Stimulated activated CD4-positive, alpha-beta T cell treated with anti-CD3 and anti-CD28 coated beads, Interleukin-4, amount 100 ng/mL, for 48 hours (primary cell): ENCODE data around the gene TMEM30A.

Experiments used
- DNase-seq, 2 donors: peaks; one replicate each; pipeline ENCODE4 v3.0.0-alpha.2; 2020; ENCODE audit warnings: low read depth in 2 of 2

TMEM30A gene

GRCh38 chr6:75263401-75263750, 21.2 kb downstream of the TMEM30A start:
- DNase-seq = no peak

DNA sequence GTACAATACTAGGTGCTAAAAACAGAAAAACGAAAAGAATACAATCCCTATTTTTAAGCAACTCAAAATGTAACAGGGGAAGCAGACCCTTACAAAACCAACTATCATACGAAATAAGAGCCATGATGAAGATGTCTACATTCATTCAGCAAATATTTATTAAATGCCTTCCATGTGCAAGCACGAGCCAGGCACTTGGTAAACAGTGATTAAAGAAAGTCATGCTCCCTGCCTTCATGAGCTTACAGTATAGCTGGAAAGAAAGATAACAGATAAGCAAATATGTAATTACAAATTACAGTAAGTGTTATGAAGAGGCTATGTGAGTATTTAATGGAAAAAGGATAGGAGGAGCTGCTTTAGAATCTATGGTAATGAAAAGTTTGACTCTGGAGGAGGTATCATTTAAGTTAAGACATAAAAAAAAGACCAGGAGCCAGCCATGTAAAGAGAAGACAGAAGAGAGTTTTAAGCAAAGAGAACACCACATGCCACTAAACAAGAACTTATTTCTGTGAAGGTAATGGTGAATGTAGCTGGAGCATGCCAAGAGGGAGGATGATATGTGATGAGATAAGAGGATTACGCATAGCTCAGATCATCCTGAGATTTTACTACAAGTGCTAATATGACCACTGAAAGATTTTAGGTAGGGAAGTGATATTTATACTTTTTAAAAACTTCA, 21.7 kb downstream of the TMEM30A start:
- DNase-seq = no peak

DNA sequence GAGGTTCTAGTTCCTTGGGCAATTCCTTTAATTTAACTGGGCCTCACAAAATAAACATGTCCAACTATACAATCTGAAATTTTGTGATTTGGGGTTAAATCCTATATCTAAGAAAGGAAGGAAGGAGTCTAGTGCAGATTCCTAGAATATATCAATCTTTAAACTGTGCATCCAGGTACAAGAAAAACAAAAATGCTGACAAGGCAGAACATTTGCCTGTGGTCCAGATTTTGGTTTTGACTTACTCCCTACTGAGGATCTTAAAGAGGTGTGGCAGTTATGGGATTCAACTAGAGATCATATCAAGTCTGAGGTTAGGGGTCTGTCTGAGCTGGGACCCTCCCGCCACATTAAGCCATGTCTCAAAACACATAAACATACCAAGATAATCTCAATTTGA, 23.3 kb downstream of the TMEM30A start:
- no peak for DNase-seq

GRCh38 chr6:75257343-75258087, 27.1 kb downstream of the TMEM30A start:
- no peak for DNase-seq

- DNase-seq = no peak
These were observed 34.0 kb downstream of the TMEM30A start for GRCh38 chr6:75250552-75250951.

- no peak for DNase-seq
These were observed 34.8 kb downstream of the TMEM30A start for GRCh38 chr6:75249837-75250236.

DNA sequence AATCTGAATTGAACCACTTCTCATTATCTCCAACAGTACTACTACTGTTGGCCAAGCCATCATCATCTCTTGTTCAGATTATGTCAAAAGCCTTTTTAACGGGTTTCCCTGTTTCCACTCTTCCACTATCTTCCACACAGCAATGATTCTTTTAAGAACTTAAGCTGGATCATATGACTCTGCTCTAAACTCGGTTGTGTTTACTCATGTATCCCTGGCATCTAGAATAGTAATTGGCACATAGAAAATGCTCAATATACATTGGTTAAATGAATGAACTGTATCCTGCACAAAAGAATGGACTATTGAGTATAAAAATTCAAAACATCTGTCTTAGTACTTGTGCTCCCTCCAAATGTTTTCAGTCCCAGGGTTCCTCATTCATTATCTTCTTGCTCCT, 38.2 kb downstream of the TMEM30A start:
- no peak for DNase-seq

DNA sequence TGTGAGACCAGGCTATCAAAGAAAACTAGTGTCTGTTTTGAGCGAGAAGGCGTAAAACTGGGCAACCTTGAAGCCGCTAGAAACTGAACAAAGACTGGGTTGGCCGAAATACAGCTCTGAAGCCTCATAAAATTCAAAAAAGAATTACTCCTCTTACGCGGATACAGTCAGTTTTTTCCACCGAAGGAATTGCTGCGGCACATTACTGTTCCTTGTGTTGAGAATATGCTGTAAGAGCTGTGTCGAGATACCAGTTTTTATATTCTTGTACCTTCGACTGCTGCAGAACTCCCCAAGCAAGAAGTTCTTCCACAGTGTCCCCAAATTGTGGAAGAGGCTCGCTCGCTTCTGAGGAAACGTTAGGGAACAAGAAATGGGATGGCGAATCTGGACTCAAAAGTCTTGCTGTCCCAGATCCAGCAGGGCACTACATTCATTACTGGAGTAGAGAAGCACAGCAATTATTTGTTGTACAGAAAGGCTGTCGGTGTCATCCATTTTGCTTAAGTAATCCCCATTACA, 40.5 kb downstream of the TMEM30A start:
- no peak for DNase-seq

DNA sequence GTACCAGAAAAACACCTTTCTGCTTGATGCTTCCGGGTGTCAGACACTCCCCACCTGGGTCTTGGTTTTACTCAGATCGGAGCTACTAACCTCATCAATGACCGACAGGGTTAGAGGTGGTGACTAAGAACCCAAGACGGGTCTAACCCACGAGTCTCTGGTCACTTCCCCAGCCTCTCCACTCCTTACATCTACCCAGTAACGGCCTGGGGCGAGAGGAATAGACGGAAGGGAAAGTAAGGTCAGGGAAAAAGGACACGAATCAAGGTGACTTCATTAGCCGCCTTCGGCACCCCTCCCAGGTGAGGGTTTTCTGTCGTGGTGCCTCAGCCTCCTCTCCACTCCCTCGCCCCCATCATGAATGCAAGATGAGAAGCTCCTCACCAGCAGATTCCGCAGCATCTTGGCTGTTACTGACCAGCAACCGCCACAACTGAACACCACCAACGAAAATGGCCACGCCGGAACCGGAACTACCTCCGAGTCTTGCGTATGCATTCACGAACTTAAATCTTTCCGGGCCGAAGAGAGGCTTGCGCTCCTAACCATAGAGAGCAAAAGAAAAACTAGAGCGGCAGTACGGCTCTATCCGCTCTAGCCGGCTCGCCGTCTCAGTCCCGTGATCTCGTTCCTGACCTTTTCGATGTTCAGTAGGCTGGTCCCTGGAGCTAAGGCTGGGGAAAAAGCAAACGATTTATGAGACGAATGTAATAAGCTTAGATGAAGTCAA, 41.1 kb downstream of the TMEM30A start, which contains the start of gene COX7A2:
Gene COX7A2, minus strand, starts transcription at position 469 of the 730 bp plus-strand sequence. Its CDS starts 67 bp downstream, at position 402.
- DNase-seq = peak; percentile 69 to 78

DNA sequence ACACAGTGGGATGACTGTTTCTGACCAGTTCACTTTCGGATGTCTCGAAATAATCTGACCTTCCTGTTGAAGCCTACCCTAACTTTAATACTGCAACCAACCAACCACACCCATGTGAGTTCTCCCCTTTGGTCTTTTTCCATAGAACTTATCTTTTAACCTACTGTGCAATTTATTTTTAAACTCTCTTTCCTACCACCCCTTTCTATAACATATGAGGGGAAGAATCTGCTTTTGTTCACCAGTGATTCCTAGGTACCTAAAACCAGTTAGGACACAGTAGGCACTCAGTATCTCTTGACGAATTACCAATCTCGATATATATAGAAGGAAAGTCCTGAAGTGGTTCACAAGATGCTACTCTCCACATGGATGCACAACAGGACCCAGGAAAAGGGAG, 48.0 kb downstream of the TMEM30A start:
- no peak for DNase-seq

- DNase-seq = no peak
These were observed 49.3 kb downstream of the TMEM30A start for GRCh38 chr6:75235271-75235670.

- no peak for DNase-seq
These were observed 50.3 kb downstream of the TMEM30A start for GRCh38 chr6:75234126-75234865.

GRCh38 chr6:75233092-75233615, 51.4 kb downstream of the TMEM30A start:
- no peak for DNase-seq

GRCh38 chr6:75230484-75231325, 53.9 kb downstream of the TMEM30A start:
- DNase-seq = no peak

GRCh38 chr6:75224303-75224926, 60.2 kb downstream of the TMEM30A start:
- no peak for DNase-seq

GRCh38 chr6:75223428-75223827, 61.2 kb downstream of the TMEM30A start:
- DNase-seq = no peak

GRCh38 chr6:75222261-75222660, 62.3 kb downstream of the TMEM30A start:
- no peak for DNase-seq

- no peak for DNase-seq
These were observed 63.5 kb downstream of the TMEM30A start for GRCh38 chr6:75221116-75221515.

DNA sequence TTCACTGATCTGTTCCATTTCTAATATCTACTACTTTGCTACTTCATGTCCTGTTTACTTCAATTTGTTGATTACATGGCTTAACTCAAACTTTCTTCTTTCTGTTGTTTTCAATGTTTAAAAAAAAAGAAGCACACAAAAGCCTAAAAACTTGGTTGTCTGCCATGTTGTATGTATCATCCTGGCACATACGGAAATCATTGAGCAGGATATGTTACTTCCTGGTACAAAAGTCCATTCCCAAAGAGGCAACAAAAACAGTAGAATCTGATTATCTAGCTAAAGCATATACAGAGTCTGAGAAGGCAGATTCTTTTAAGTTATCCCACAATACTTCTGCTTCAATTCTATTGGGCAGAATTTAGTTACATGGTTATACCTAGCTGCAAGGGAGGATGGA, 64.2 kb downstream of the TMEM30A start:
- DNase-seq = no peak

GRCh38 chr6:75219263-75219662, 65.3 kb downstream of the TMEM30A start:
- no peak for DNase-seq
